ENCODE measurements around the gene RCAN2.

- TF ChIP-seq CTCF (IDR thresholded peaks at IDR 0.05; ENCODE audit: low read length) (no peak), EZH2phosphoT487 (IDR thresholded peaks at IDR 0.05; ENCODE audit: low read length) (no peak), EZH2 (optimal IDR thresholded peaks at IDR 0.05; ENCODE audit: low read depth, low read length) (no peak)
Measured at GRCh38 chr6:46454691-46455090, 36.6 kb downstream of the RCAN2 start.
